GM19463 (cell line): ENCODE measurements around the gene DCLK2.
"Not testable (repeated sequence)": the region's sequence is repeated elsewhere in the genome, so short reads cannot be mapped to it uniquely, and the experiment has no call there.

Experiments
- ATAC-seq: cut with Tn5 transposase; IDR thresholded peaks from one replicate; pipeline ENCODE4 v1.9.1; 2021; ENCODE audit warnings: mild to moderate bottlenecking, moderate library complexity; ENCODE audit not compliant: unreplicated experiment

Gene DCLK2

DNA sequence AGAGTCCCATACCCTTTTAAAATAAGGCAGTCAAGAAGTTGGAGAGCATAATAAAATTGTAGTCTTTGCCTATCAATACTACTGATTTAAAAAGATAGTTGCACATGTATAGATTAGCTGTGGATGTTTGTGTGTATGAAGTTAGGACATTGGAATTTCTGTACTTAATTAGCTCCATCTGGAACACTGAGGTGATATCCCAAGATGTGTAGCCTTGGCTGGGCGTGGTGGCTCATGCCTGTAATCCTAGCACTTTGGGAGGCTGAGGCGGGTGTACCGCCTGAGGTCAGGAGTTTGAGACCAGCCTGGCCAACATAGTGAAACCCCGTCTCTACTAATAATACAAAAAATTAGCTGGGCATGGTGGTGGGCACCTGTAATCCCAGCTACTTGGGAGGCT, 119.0 kb downstream of the DCLK2 start:
- ATAC-seq: not testable (repeated sequence)

DNA sequence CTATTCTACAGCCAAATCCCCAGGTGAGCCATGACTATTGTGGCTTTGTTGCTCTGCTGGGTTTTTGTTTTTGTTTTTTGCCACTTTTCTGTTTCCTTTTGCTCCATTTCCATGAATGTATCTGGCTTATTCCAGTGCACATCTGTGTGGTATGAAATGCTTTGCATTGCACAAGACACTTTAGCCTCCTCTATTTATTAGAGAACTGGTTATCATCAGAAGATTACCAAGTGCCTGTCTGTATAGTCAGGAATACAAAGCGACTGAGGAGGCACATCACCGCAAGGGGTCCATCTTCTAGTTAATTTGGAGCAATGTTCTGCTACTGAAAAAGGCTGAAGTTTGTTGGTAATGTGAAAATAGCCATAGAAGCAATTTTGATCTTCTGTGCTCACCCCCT, 120.8 kb downstream of the DCLK2 start:
- ATAC-seq: no peak

DNA sequence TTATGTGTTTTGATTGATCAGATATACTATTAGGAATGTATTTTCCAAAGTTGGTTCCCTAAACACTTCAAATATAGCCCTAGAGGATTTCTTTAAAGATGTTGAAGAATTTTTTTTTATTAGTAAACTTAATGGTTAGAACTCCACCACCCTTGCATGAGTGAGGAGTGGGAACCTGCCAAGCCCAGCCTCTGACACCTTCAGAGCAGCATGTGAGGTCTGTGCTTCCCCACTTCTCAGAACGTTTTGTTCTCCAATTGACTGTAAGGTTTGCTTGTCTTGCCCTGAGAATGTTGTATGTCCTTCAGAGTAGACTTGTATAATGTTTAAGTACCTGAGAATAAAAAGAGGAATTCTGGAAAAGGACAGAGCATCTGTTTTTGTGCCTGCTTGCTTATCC, 126.8 kb downstream of the DCLK2 start:
- no peak for ATAC-seq

DNA sequence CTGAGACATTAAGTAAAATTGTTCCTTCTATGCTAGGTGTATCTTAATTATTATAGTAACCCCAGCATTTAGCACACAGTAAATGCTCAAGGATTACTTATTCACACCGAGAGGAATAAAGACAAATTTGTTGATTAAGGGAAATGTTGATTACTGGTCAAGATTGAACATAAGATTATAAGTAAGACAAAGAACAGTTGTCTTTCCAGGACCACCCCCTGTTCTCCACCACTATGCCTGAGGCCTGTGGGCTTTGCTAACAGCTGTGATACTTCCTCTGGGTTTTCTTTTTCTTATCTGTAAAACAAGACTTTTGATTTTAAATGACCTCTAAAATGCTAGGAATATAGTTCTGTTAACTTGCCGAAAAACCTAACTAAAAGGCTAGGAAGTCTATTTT, 128.0 kb downstream of the DCLK2 start:
- ATAC-seq: no peak

DNA sequence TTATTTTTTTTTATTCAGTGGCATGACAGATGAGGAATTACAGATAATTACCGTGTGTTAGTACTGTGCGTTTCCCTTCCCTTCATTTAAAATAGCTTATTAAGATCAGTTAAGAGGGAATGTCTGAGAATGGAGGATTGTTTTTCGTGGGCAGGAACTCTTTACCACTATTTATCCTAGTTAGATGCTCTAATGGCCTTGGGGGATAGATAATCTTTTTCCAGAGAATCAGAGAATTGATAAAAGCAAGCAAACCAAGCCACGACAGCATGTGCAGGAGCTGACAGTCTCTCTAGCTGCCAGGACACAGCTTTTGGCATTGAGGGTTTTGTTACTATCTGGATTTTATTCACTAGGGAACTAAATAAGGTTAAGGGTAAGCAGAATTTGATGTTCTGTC, 128.7 kb downstream of the DCLK2 start:
- no peak for ATAC-seq

DNA sequence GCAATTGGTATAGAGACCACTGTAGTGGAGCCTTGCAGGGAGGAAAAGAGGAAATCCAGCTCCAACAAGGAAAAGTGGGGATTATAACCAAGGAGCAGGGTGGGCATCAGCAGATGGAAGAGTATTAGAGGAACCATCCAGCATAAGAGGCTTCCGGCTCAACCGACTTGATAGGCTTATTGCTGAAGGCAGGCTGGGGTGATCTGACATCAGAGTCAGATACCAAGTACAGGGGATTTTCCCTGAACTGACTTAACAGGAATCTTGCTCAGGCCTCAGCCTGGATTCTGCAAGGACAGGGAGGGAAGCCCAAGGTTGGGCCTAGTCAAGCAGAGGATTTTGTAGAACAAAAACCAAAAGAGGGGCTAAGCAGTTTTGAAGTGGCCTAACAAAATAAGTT, 129.6 kb downstream of the DCLK2 start:
- ATAC-seq: no peak

DNA sequence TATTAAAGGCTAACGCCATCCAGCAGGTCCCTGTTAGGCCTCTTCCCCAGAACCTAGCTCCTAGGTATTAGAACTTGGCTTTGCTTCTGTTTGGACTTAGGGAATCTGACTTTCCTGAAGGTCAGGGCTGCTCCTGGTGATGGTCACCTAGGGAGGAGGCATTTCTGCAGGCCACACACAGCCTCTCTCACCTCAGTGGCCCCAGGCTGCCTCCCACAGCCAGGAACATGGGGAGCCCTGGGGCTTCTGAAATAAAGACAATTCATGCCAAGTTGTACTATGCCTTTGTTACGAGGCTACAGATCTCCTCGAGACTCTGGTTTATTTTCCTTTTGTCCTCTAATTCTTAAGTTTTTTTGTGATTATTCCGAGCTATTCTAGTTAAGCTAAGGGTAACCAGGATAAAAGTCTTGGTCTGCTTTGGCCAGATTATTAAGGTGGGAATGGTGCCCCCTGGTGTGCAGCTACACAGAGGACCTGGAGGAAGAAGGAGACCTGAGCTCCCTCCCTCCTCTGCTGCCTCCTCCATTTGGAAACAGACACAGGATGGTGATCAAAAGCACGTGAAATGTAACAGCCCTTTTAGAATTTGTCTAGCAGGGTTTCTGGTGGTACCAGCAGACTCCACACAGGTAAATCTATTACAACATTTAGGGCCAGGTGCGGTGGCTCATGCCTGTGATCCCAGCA, 131.0 kb downstream of the DCLK2 start:
- peak; percentile 52 for ATAC-seq

DNA sequence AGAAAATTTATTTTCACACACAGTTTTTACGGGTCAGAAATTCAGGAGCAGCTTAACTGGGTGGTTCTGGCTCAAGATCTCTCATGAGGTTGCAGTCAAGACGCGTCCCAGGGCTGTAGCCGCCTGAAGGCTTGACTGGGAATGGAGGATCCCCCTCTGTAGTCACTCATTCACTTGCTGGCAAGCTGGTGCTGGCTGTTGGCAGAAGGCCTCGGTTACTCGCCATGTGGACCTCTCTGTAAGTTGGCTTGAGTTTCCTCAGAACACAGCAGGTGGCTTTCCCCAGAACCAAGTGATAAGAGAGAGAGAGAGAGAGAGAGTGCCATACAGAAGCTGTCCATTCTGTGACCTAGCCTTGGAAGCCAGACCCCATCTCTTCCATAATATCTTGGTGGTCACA, 132.8 kb downstream of the DCLK2 start:
- ATAC-seq: no peak

DNA sequence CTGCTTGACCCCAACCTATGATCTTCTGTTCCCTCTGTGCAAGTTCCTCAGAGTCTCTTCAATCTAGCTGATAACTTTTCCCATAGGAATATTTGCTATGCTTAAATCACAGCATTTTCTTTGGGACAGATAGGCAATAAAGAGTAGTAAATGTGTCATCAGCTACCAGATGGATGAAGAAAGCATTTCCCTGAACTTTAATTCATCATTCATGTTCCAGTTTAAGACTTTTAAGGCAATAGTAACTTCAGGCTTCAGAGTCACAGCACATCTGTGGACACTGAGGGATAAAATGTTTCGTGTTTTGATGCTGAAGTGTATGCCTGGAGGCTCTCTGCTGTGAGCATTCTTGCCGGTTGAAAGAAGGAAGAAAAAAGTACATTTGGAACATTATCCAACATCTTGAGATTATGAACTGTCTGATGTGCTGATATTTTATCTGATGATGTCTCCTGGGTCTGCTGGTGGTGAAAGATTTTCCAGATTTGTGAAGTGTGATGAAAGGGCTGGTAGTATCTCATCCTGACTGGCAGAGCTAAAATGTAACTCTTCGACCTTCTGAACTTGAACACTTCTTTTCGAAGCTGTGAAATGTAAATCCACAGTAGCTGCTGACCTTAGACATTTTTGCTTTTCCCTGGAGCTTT, 133.7 kb downstream of the DCLK2 start:
- ATAC-seq: no peak

DNA sequence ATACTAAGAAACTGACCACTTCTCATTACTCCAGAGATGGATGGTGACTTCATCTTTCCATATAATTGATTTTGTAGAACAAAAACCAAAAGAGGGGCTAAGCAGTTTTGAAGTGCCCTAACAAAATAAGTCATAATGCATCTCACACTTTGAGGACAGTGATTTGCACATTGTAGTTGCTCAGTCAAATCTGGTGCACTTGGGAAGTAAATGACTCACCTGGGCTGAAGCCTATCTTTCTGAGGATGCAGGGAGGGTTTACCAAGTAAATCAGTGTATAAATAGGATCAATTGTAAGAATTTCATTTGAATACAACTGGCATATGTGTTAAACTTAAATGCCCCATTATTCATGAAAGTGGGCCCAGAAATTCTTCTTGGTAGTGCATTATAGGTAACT, 134.2 kb downstream of the DCLK2 start:
- ATAC-seq: no peak

DNA sequence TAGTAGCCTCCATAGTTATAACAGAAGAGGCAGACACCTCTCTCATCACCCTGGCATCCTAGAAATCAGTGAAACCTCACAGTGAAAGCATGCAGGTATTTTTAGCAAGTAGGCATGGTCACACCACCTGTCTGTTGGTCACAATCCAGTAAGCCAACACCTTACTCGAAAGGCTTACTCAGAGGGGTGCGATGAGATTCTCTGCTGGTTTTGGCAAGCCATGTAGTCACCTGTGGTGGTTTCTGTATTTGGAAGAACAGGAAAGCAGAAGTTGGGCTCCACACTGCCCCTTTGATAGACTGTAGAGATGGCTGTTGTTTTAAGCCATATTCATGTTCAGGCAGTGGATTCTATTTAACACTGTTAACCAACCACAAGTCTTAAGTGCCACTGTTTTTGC, 134.7 kb downstream of the DCLK2 start:
- ATAC-seq: peak; percentile 54

DNA sequence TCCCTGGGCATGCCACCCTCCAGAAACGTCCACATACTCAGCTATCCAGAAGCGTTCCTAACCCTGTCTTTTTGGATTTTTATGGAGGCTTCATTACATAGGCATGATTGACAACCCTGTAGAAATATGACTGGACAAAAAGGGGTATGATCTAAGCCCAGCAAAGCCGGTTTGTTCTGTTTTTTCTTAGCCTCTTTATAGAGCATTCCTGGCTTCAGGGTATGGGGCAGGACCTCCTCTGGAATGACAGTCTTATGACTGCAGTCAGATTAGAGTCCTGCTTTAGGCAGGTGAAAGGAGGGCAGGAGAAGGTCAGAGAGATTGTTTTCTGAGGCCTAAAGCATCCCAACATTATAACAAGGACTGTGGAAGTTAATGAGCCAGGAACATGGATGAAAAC, 137.4 kb downstream of the DCLK2 start:
- no peak for ATAC-seq

DNA sequence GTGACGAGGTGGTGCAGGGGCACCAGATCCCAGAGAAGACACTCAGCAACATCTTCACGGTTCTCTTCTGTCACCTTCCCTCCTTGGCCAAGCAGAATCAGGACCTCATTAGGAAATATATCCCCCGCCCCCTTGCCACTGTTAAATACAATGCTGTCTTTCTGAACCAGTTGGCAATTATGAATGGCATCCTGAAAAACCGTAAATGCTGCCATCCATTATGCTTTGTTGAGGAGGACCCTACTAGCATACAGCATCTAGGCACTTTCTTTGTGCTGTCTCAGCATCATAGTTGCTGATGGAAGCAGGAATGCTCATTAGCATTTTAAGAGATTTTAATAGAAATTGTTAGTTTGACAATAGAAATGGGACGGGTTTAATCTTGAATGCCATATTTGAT, 138.5 kb downstream of the DCLK2 start:
- ATAC-seq: no peak

DNA sequence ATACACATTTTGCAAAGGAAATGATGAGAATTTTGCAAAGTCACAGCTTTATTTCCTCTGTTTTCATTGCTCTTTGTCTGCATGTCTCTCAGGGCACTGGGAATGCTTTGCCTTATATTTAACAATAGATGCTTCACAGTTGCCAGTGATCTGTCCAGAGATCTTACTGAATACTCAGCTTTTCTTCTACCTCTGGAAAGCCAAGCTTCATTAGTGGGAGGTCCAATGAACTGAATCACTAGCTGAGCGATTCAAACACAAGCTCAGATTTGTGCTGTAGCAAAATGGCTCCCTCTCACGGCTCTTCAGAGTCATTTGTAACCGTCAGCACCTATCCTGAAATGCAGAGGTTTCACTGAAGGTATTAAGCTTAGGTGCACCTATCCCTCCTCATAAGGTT, 138.9 kb downstream of the DCLK2 start:
- ATAC-seq: no peak

DNA sequence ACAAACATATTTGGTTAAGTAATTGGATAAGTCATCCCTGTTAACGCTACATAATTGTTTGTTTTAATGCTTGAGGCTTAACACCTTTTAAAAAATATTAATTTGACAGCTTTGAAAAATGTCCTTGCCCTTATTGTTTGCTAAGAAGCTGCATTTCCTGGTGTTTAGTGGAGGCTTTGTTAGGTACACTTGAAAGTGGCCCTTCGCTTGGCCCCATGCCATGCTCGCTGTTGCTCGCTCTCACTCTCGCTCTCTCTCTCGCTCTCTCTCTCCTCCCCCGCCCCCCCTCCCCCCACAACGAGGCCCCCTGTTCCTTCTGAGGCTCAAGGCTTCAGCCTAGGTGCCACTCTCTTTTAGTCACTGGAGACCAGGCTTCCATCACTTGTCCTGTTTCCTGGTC, 139.6 kb downstream of the DCLK2 start:
- ATAC-seq: no peak

DNA sequence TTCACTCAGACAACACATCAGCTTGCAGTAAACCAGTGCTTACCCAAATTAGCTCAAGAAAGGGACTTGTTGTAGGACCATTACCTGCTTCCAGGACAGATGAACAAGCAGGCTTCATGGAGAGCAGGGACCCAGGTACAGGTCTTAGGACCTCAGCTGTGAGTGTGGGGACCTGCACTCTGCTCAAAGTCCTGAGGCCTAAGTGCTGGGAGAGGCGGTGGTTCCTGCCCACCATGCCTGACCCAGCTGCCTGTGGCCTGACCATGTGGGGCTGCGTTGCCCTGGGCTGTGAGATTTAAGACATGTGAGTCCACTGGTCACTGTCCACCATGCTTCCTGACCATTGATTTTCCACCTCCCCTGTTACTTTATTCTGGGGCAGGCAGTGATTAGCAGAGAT, 140.2 kb downstream of the DCLK2 start:
- ATAC-seq: no peak

DNA sequence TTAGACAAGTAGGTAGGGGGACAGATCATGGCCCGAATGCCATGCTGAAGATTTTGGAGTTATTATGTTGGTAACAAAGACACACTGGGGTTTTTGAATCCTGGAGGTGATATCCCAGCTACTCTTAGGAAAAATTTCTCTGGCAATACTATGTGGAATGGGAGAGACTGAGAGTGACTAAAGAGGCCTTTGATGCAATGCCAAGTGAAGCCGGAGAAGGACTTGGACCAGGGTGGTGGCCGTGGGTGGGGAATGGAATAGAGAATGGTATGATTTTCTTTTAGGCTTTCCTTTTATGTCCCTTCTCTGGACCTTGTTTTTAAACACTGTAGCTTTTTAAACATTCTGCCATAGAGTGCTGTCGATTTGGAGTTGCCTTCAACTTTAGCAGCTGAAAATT, 141.6 kb downstream of the DCLK2 start:
- ATAC-seq: no peak

DNA sequence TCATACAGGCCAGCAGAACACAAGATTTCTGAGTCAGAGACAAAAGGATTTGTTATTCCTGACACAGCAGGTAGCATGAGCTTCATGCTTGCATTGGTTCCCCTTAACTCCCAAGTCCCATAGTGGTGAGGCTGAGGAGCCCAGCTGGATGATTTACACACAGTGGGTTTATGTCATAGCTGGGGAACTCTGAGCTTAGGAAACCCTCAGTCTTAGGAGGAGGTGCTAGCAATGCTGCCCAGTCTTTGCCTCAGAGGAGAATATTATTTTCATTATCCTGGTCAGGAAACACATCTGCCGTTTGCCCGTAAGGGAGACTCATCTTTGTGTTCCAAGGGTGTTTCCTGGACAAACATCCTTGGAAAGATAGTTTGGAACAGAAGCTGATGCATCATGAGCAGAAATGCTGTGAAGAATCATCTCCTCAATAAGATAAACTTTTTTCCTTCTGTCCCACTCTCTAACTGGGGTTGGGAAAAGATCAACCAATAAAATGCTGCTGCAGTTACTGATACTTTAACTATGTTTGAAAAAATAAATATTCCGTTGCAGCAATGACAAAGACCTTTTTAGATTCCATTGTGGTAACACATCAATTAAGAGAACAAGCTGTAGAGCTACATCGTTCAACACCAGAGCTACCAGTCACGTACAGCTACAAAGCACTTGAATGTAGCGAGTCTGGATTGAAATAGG, 146.8 kb downstream of the DCLK2 start:
- no peak for ATAC-seq

DNA sequence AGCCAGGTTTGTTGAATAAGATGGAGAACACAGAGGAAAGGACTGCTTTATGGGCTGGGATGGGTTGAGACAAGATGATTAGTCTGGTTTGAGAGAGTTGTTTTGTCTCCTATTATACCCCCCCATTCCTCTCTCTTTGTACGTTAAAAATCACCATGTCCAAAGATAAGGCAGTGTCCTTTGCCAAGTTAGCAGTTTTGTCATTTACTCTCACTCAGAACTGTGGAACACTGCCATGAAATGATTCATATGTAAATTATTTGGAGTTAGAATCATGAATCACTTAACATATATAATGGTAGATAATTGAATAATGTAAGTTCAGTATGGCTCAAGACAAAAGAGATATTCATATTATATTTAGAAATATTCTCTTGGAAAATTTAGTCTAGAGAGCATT, 151.3 kb downstream of the DCLK2 start:
- ATAC-seq: no peak

DNA sequence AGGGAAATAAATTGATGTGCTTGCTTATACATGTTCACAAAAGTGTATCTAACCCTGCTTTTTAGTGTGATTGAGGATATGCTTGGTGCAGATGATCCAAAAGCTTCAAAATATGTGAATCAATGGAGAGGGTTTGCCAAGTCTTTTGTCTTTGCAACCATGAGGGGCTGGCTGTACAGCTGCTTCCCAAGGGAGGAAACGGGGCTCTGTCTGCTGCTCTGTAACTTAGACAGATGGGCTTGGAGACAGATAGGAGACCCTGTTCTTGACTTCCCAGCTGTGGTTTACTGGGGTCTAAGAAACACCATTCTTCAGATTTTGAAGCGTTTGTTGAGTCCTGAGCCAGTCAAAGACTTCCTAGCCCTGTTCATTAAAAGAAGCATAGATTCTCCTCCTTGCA, 152.3 kb downstream of the DCLK2 start:
- ATAC-seq: no peak

DNA sequence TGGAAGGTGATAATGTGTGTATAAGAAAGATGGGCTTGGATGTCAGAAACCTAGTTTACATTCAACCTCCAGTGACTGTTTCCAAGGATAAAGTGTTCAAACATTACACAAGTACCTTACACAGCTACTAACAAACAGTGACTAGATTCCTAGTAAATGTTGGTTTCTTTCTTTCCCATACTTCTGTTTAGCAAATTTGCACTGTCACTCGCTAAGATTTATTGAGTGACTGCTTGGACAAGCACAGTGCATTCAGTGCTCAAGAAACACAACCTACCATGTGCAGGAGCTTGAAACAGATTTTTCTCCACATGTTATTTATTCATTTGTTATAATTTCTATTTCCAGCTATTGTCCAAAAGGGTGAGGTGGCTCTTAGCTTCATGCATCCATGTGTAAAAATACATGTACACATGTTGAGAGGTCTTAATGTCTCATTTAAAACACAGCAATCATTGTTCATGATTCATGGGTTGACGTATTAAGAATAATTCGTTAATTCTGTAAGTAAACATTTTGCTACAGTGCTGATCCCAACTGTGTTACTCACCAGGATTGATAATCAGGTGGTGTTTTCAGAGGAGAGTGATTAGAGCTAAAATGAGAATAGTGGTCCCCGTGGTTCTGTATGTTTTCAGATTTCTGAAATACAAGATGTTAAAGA, 153.0 kb downstream of the DCLK2 start:
- ATAC-seq: no peak

DNA sequence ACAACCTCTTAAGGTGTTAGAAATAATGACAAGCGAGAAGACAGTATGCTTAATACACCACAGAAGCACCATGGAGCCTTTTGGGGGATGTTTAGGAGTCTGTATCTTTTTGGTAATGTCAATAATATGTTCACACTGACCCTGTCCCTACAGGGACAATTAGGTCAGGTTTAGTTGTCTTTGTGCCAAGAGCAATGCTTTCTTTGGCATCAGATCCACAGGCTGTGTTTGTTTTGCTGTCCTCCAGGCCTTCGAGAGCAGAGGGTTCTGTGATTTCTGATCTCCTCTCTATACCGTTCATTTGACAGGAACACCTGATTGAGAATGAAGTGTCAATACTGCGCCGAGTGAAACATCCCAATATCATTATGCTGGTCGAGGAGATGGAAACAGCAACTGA, 153.8 kb downstream of the DCLK2 start:
- no peak for ATAC-seq
